ENCODE results near the gene FRY.
"Not testable (repeated sequence)": the region's sequence is repeated elsewhere in the genome, so short reads cannot be mapped to it uniquely, and the experiment has no call there.

The FRY gene

DNA sequence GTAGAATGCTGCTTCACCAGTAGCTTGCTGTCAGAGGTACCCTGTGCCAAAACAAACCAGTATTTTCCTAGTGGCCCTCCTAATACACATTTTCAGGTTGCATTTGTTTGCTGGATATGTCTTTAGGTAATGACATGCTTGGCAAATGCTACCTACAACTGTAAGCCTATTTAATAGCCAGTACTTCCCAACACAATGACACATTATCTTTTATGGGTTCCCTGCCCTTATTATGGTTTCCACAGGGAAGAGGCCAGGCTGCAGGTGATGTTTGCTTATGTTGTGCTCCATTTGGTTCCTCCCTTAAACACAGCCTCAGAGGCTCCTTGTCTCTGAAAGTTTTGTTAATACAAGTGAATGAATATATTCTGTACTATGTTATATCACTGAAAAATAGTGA lies 24.7 kb downstream of the FRY start:
- no peak overlapping the region for H3K4me3 ChIP-seq (ENCODE audit: low read depth, low read length)
- H3K9ac ChIP-seq (ENCODE audit: low read length): no peak overlapping the region
- no peaks in the 10 kb centered on the region for H3K36me3 ChIP-seq (ENCODE audit: control insufficient read depth, insufficient read depth, low read length)
- H3K27ac ChIP-seq (ENCODE audit: low read depth, low read length): no peak overlapping the region
- peaks cover 8% of the 10 kb centered on the region; the same call in 1 of the 2 replicates for H3K4me1 ChIP-seq (ENCODE audit: control insufficient read depth, insufficient read depth, low read length)
- H3K27me3 ChIP-seq (ENCODE audit: control insufficient read depth, insufficient read depth, low read length): no peaks in the 10 kb centered on the region
- no peaks in the 10 kb centered on the region for H3K9me3 ChIP-seq (ENCODE audit: control insufficient read depth, insufficient read depth, low read depth, low read length)

DNA sequence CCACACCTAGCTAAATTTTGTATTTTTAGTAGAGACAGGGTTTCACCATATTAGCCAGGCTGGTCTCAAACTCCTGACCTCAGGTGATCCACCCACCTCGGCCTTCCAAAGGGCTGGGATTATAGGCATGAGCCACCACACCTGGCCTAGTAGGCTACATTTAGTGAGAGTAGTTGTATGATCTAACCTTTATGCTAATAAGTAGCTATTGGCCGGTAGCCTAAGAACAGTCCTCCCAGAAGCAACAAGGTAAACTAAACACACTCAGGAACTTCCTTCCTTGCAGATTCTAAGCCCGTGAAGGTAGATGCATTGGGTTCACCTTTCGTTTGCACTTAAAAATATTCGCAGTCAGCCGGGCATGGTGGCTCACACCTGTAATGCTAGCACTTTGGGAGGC lies 25.8 kb downstream of the FRY start:
- H3K9me3 ChIP-seq (ENCODE audit: control insufficient read depth, insufficient read depth, low read depth, low read length); H3K4me3 ChIP-seq (ENCODE audit: low read depth, low read length); H3K4me1 ChIP-seq (ENCODE audit: control insufficient read depth, insufficient read depth, low read length); H3K9ac ChIP-seq (ENCODE audit: low read length); H3K36me3 ChIP-seq (ENCODE audit: control insufficient read depth, insufficient read depth, low read length); H3K27ac ChIP-seq (ENCODE audit: low read depth, low read length); H3K27me3 ChIP-seq (ENCODE audit: control insufficient read depth, insufficient read depth, low read length): not testable (repeated sequence)

DNA sequence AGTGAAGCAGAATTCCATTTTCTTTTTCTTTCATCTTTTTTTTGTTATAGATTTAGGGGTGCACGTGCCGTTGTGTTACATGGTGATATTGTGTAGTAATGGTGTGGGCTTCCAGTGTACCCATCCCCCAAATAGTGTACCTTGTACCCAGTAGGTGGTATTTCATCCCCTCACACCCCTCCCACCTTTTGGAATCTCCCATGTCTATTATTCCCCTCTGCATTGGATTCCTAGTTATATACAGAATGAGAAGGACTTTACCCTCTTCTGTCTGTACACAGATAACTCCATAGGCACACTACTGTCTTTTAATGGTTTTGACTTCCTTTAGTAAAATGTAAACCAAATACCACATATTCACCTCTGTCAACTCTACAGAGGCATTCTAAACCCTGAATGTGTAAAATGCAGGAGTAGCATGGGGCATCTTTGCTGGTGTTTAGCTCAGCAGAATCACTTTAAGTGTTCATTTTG lies 28.0 kb downstream of the FRY start:
- Histone ChIP-seq H3K4me3 (ENCODE audit: low read depth, low read length) (no peak overlapping the region), H3K27me3 (ENCODE audit: control insufficient read depth, insufficient read depth, low read length) (no peaks in the 10 kb centered on the region), H3K9me3 (ENCODE audit: control insufficient read depth, insufficient read depth, low read depth, low read length) (no peaks in the 10 kb centered on the region), H3K4me1 (ENCODE audit: control insufficient read depth, insufficient read depth, low read length) (peaks cover 8% of the 10 kb centered on the region; the same call in 1 of the 2 replicates), H3K9ac (ENCODE audit: low read length) (no peak overlapping the region), H3K27ac (ENCODE audit: low read depth, low read length) (no peak overlapping the region), H3K36me3 (ENCODE audit: control insufficient read depth, insufficient read depth, low read length) (no peaks in the 10 kb centered on the region)

DNA sequence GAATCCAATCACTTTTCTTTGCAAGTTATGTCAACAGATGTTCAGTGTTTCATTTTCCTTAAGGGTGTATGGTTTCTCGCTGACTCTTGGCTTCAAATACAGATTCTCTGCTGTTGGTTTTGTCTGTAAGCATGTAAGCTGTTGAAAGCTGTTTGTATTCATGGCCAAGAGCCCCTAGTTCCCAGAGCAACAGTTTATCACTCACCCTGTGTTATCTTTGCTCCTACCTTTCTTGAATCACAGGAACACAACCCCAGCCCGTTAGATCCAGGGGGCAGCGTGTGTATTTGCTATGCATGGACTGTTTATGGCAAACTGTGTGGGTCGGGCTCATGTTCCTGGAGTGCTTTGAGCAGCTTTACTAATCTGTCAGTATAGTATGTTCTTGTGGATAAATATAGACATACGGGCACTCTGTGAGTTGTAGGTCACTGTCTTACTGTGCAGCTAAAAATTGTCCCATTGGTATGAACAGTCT lies 28.9 kb downstream of the FRY start:
- H3K4me3 ChIP-seq (ENCODE audit: low read depth, low read length): no peak overlapping the region
- no peak overlapping the region for H3K9ac ChIP-seq (ENCODE audit: low read length)
- no peaks in the 10 kb centered on the region for H3K9me3 ChIP-seq (ENCODE audit: control insufficient read depth, insufficient read depth, low read depth, low read length)
- no peak overlapping the region for H3K27ac ChIP-seq (ENCODE audit: low read depth, low read length)
- H3K36me3 ChIP-seq (ENCODE audit: control insufficient read depth, insufficient read depth, low read length): no peaks in the 10 kb centered on the region
- H3K27me3 ChIP-seq (ENCODE audit: control insufficient read depth, insufficient read depth, low read length): no peaks in the 10 kb centered on the region
- peaks cover 8% of the 10 kb centered on the region; the same call in 1 of the 2 replicates for H3K4me1 ChIP-seq (ENCODE audit: control insufficient read depth, insufficient read depth, low read length)

DNA sequence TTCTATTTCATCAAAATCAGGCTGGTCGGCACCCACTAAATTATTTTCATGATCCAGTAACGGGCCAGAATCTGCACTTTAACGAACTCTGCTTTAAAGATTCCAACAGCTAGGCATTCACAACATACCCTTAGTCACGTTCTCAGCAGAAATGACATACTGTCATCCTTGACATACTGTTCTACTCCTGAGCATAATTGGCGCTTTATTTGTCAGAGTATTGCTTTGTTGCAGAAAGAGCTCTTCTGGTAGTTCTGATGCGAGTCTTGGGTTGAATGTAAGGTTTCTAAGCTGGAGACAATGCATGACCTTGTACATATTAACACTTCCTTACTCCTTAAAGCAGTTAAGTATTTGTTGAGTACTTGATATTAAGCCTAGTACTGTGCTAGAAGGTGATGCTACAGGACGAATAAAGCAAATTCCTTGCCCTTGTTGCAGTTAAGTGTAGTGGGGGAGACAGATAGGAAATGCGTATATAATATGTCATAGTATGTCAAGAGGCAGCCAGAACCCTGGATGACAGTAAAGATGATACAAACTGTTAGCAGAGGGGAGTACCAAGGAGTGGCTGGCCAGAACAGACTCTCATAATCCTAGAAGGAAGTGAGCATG lies 32.2 kb downstream of the FRY start:
- Histone ChIP-seq H3K9ac (ENCODE audit: low read length) (no peak overlapping the region), H3K27me3 (ENCODE audit: control insufficient read depth, insufficient read depth, low read length) (no peaks in the 10 kb centered on the region), H3K4me1 (ENCODE audit: control insufficient read depth, insufficient read depth, low read length) (peaks cover 8% of the 10 kb centered on the region; the same call in 1 of the 2 replicates), H3K27ac (ENCODE audit: low read depth, low read length) (no peak overlapping the region), H3K36me3 (ENCODE audit: control insufficient read depth, insufficient read depth, low read length) (no peaks in the 10 kb centered on the region), H3K4me3 (ENCODE audit: low read depth, low read length) (no peak overlapping the region), H3K9me3 (ENCODE audit: control insufficient read depth, insufficient read depth, low read depth, low read length) (no peaks in the 10 kb centered on the region)

DNA sequence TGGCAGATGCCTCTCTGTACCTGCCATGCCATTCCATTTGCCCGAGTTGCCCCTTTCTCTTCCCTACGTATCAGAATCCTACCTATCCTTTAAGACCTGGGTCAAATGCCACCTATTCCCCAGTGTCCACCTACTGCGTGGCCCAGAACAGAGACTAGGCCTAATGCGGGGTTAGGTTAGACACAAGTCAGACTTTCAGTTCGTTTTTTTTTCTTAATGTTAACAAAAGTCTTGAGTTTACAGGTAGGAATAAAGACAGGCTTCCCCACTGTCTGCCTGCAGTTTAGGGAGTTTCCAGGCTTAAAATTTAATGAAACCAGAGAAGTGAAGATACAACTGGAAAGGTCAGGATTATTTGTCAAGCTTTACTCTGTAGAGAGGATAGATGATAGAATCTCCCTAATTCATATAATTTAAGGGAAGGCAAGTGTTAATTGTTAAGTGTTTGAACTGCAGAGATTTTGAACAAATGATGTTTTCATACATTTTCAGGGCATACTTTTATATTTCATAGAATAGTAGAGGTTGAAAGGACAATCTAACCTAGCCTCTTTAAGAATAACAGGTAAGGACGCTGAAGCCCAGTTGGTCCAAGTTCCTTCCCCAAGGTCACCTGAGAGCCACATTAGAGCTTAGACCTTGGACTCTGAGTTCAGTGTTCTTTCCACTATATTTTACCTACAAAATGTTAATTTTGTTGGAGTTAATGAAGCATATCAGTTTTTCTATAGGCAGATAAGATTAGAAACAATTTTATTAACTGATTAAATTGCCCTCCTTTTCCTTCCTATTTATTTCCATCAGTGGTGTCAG lies 35.8 kb downstream of the FRY start:
- no peaks in the 10 kb centered on the region; the same call in 1 of the 2 replicates for H3K4me1 ChIP-seq (ENCODE audit: control insufficient read depth, insufficient read depth, low read length)
- no peaks in the 10 kb centered on the region for H3K9me3 ChIP-seq (ENCODE audit: control insufficient read depth, insufficient read depth, low read depth, low read length)
- H3K4me3 ChIP-seq (ENCODE audit: low read depth, low read length): no peak overlapping the region
- no peaks in the 10 kb centered on the region for H3K27me3 ChIP-seq (ENCODE audit: control insufficient read depth, insufficient read depth, low read length)
- H3K27ac ChIP-seq (ENCODE audit: low read depth, low read length): no peak overlapping the region
- H3K36me3 ChIP-seq (ENCODE audit: control insufficient read depth, insufficient read depth, low read length): no peaks in the 10 kb centered on the region
- no peak overlapping the region for H3K9ac ChIP-seq (ENCODE audit: low read length)

DNA sequence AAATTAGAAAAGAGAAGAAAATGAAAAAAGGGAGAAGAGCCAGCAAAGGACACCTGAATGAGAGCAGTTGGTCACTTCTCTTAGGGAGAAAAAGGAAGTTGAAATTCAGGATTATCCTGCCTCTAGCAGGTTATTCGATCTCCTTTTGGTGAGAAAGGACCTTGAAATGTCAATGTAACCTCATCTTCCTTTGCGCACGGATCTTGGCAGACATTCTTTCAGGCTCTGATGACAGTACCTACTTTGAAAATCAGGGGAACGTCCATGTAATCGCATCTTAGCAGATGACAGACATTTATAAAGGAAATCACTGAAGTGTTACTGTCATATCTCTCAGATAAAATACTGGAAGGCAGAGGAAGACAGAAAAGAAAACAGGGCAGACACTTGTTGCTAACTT lies 36.7 kb downstream of the FRY start:
- Histone ChIP-seq H3K36me3 (ENCODE audit: control insufficient read depth, insufficient read depth, low read length) (no peaks in the 10 kb centered on the region), H3K4me1 (ENCODE audit: control insufficient read depth, insufficient read depth, low read length) (no peaks in the 10 kb centered on the region; the same call in 1 of the 2 replicates), H3K9ac (ENCODE audit: low read length) (no peak overlapping the region), H3K4me3 (ENCODE audit: low read depth, low read length) (no peak overlapping the region), H3K9me3 (ENCODE audit: control insufficient read depth, insufficient read depth, low read depth, low read length) (no peaks in the 10 kb centered on the region), H3K27me3 (ENCODE audit: control insufficient read depth, insufficient read depth, low read length) (no peaks in the 10 kb centered on the region), H3K27ac (ENCODE audit: low read depth, low read length) (no peak overlapping the region)

DNA sequence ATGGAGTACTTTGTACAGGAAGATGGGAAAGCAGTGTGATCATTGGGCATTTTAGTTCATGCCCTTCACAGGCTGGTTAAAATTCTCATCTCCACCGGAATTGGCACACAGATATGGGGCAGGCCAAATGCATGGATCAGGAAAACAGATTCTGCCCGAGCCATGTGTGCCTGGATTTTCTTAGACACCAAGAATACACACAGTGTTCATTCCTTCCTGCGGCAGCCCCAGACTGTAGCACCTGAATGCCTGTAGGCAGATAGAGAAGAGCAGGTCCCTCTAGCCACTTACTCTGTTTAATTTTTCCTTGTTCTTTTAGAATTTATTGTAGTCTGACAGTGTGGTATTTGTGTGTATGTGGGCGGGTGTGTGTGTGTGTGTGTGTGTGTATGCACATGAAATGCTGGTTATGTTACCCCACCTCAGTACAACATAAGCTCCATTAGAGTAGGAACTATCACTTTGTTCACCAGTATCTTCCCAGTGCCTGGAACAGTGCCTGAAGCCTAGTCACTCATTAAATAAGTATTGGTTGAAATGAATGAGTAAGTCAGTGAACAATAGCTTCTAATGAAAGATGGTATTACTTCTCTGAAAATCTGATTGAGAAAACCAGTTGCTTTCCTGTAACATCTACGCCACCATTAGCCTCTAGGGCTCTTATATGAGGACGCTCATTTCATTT lies 41.7 kb downstream of the FRY start:
- Histone ChIP-seq H3K27me3 (ENCODE audit: control insufficient read depth, insufficient read depth, low read length) (no peaks in the 10 kb centered on the region), H3K27ac (ENCODE audit: low read depth, low read length) (no peak overlapping the region), H3K9ac (ENCODE audit: low read length) (no peak overlapping the region), H3K36me3 (ENCODE audit: control insufficient read depth, insufficient read depth, low read length) (no peaks in the 10 kb centered on the region), H3K4me1 (ENCODE audit: control insufficient read depth, insufficient read depth, low read length) (no peaks in the 10 kb centered on the region), H3K4me3 (ENCODE audit: low read depth, low read length) (no peak overlapping the region), H3K9me3 (ENCODE audit: control insufficient read depth, insufficient read depth, low read depth, low read length) (no peaks in the 10 kb centered on the region)

DNA sequence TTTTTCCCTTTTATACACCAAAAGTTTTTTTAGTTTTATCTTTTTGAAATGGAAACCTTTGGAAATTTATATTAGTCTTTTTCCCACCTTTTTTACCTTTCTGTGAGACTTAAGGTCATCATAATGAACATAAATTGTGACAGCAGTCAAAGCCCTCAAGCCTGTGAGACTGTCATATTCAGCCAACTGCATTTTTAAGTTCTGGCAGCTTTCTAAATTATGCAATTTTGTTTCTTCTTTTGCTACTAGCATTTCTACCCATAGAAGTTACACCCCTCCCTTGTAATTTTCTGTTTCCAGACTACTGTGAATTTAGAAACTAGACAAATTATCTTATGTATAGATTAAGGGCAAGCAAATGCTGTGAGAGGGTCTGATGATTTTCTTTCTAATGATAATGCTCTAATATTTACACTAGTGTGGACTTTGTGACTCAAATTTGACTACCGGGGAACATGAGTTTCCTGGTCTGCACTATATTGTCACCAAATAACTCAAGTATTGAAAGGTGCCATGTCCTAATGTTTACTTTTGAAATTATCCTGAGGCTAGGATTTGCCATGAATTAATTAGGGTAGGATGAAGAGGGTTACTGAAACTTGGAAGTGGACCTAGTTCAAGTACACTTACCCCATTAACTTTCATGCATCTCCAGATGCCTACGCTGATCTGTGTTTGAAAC lies 43.7 kb downstream of the FRY start:
- no peaks in the 10 kb centered on the region for H3K9me3 ChIP-seq (ENCODE audit: control insufficient read depth, insufficient read depth, low read depth, low read length)
- no peaks in the 10 kb centered on the region for H3K36me3 ChIP-seq (ENCODE audit: control insufficient read depth, insufficient read depth, low read length)
- H3K4me1 ChIP-seq (ENCODE audit: control insufficient read depth, insufficient read depth, low read length): no peaks in the 10 kb centered on the region
- H3K27ac ChIP-seq (ENCODE audit: low read depth, low read length): no peak overlapping the region
- H3K4me3 ChIP-seq (ENCODE audit: low read depth, low read length): no peak overlapping the region
- H3K27me3 ChIP-seq (ENCODE audit: control insufficient read depth, insufficient read depth, low read length): no peaks in the 10 kb centered on the region
- H3K9ac ChIP-seq (ENCODE audit: low read length): no peak overlapping the region

DNA sequence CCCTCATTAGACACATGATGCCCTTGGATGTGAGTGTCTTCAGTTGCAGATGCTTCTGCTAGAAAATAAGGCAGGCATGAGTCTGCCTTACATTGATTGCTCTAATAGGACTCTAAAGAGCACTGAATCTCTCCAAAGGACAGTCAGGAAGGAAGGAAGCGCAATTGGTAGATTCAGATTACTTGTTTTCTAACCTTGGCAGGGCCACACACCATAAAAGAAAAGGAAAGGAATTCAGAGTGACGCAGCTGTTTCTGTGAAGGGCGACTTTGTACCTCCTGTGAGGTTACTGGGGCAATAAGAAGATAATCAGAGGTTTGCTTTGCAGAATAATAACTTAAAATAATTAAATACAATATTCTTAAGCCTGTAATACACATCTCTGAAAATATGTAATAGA lies 48.0 kb downstream of the FRY start:
- no peak overlapping the region for H3K9ac ChIP-seq (ENCODE audit: low read length)
- no peaks in the 10 kb centered on the region for H3K9me3 ChIP-seq (ENCODE audit: control insufficient read depth, insufficient read depth, low read depth, low read length)
- H3K27ac ChIP-seq (ENCODE audit: low read depth, low read length): no peak overlapping the region
- H3K36me3 ChIP-seq (ENCODE audit: control insufficient read depth, insufficient read depth, low read length): no peaks in the 10 kb centered on the region
- H3K27me3 ChIP-seq (ENCODE audit: control insufficient read depth, insufficient read depth, low read length): no peaks in the 10 kb centered on the region
- 0 out of 2 replicates have a peak, but pooled peaks cover 4% of the 10 kb centered on the region for H3K4me1 ChIP-seq (ENCODE audit: control insufficient read depth, insufficient read depth, low read length)
- H3K4me3 ChIP-seq (ENCODE audit: low read depth, low read length): no peak overlapping the region
